Psoas muscle (tissue), 8 donors: Measurements from ENCODE around the gene ST3GAL4. TPM values are rescaled to one million over a fixed set of nuclear protein-coding genes. Genes with fewer than 3 reads are reported as not detected.
"Not testable (repeated sequence)": the region's sequence is repeated elsewhere in the genome, so short reads cannot be mapped to it uniquely, and the experiment has no call there.

Experiments used
- ATAC-seq, 4 donors: fragments of 200-7000 bp; cut with Tn5 transposase; one replicate each; pipeline ENCODE4 v1.9.1; 2020; ENCODE audit warnings: moderate library complexity in 3 of 4, mild to moderate bottlenecking in 2 of 4
- DNase-seq, 2 donors: peaks; one replicate each; pipeline ENCODE4 v3.0.0-alpha.2; 2020
- H3K27ac ChIP-seq: fragments of 200-600 bp; one replicate; pipeline ENCODE4 v1.8.0; 2022
- H3K27me3 ChIP-seq, 3 donors: fragments of 200-600 bp in 1 of 3; one replicate each; pipeline versions ENCODE4 v1.6.1 to v1.8.0; 2013 to 2022; ENCODE audit warnings: low read length in 2 of 3, mild to moderate bottlenecking in 2 of 3, moderate library complexity in 1 of 3; ENCODE audit not compliant: insufficient read depth in 3 of 3
- H3K36me3 ChIP-seq, 2 donors: fragments of 200-600 bp in 1 of 2; one replicate each; pipeline versions ENCODE4 v1.6.1 to v1.8.0; 2013 to 2022; ENCODE audit warnings: low read depth in 1 of 2, mild to moderate bottlenecking in 1 of 2, moderate library complexity in 1 of 2; ENCODE audit not compliant: insufficient read depth in 1 of 2
- H3K4me1 ChIP-seq: fragments of 200-600 bp; one replicate; pipeline ENCODE4 v1.8.0; 2022
- H3K4me3 ChIP-seq: fragments of 200-600 bp; one replicate; pipeline ENCODE4 v1.8.0; 2022; ENCODE audit warnings: mild to moderate bottlenecking
- H3K9me3 ChIP-seq: fragments of 200-600 bp; one replicate; pipeline ENCODE4 v1.8.0; 2022
- WGBS, 3 donors: extraction: QIAGEN DNeasy Blood & Tissue Kit; methylation state at CpG; one replicate each; pipeline versions ENCODE4 v1.1.6 to v1.1.7; 2013; 5-methylcytosine and 5-hydroxymethylcytosine counted together
- intact Hi-C, 2 donors: fragments of 100-400 bp; cut with DNase I; formaldehyde crosslinking; loops; one replicate each; pipeline versions ENCODE4 v1.11.0 to v1.14.2; 2022
- polyA plus RNA-seq, 3 donors: library from polyadenylated mRNA; stranded (reverse); fragments of 200-250 nt; gene quantifications; one replicate each; pipeline ENCODE4 v1.2.3, GENCODE V29; 2013
- total RNA-seq, 4 donors: library from RNA; stranded (reverse); fragmentation: NEBNext Ultra II Directional in 2 of 4; extraction: Animal tissue kit (Norgen Biotek cat#: 25700) in 2 of 4; gene quantifications; one replicate each; pipeline versions ENCODE4 v1.2.1 to v1.2.4, GENCODE V29; 2021 to 2023
- TF ChIP-seq, protein P1 (sequence below): fragments of 200-600 bp; IDR thresholded peaks from one replicate; pipeline ENCODE4 v1.8.0; 2022; ENCODE audit warnings: antibody characterized with exemption
- donor health status: healthy with polysubstance abuse.
- donor health status: DM: no; HTN: no; CAD: no; lungs with moderate emphysema.
- donor health status: Bipolar disorder and iron deficiency.
- donor health status: healthy.
- donor health status: DM: yes; HTN: yes; CAD: no.
- donor health status: DM: no; HTN: no; CAD: no.
- donor health status: DM: no; HTN: no; CAD: no.
- donor health status: DM: yes; HTN: yes; CAD: no.

The ST3GAL4 gene
- total and polyA plus RNA-seq, 7 donors, result 3.5 to 9.3 (median 4.7) TPM

DNA sequence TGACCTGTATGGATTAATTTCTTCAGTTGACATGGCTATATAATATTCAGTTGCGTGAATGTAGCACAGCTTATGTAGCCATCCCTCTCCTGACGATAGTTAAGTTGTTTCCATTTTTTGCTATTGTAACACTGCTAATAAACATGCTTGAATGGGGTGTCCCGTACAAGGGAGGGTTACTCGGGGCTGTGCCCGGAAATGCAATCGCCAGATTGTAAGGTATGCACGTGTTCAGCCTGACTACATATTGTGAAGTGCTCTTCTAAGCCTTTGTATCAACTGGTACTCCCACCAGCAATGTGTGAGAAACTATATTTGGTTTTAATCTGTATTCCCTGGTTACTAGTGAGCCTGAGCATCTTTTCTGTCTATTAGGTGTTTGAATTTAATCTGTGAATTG lies 16.1 kb downstream of the ST3GAL4 start:
- intact Hi-C loops, result no loop called here
- Histone ChIP-seq H3K27ac (no peak overlapping the region), H3K9me3 (no peaks in the 10 kb centered on the region), H3K27me3 (no peaks in the 10 kb centered on the region), H3K4me1 (peaks cover 4% of the 10 kb centered on the region), H3K36me3 (no peaks in the 10 kb centered on the region), H3K4me3 (no peak overlapping the region)
- DNase-seq, result no peak
- ATAC-seq, result no peak
- TF ChIP-seq, protein P1, sequence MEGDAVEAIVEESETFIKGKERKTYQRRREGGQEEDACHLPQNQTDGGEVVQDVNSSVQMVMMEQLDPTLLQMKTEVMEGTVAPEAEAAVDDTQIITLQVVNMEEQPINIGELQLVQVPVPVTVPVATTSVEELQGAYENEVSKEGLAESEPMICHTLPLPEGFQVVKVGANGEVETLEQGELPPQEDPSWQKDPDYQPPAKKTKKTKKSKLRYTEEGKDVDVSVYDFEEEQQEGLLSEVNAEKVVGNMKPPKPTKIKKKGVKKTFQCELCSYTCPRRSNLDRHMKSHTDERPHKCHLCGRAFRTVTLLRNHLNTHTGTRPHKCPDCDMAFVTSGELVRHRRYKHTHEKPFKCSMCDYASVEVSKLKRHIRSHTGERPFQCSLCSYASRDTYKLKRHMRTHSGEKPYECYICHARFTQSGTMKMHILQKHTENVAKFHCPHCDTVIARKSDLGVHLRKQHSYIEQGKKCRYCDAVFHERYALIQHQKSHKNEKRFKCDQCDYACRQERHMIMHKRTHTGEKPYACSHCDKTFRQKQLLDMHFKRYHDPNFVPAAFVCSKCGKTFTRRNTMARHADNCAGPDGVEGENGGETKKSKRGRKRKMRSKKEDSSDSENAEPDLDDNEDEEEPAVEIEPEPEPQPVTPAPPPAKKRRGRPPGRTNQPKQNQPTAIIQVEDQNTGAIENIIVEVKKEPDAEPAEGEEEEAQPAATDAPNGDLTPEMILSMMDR, result no peak
- WGBS, 3 donors, result 96 to 97% (median 96%) methylated on average over 7 of the region's 7 CpGs

DNA sequence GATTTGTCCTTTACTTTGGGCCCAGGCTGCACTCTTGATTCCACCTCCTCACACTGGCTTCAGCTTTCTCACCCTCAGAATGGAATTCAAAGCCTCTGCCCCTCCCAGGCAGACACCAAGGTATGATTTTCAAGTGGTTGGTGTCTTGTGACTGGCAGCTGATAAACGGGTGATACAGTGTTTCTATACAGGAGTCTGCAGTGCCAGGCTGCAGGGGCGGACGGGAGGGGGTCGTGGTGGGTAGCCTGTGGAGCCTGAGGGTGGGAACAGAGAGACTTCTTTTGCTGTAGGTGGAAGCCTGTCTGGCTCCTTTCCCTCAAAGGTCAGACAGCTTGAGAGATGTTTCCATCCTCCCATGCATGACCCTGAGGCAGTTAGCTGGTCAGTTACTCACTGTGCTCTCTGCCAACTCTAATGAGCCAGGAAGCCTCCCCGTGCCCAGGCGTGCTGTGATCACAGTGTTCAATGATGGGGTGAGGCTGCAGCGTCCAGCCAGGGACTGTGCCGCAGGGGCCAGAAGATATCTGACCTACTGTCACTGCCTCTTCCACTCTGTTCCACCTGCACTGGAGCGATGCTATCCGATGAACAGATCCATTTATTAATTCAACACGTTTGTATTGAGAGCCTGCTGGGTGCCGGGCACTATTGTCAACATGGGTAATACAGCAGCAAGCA lies 18.0 kb downstream of the ST3GAL4 start:
- H3K9me3 ChIP-seq, intact Hi-C loops, H3K27ac ChIP-seq, H3K4me1 ChIP-seq, H3K36me3 ChIP-seq, H3K4me3 ChIP-seq, DNase-seq, H3K27me3 ChIP-seq: not testable (repeated sequence)
- 54 to 60% (median 59%) methylated on average over 12 of the region's 12 CpGs for WGBS, 3 donors
- ATAC-seq, result peak; percentile 38 to 70 (median 56)

GRCh38 chr11:126374562-126375300 lies 19.2 kb downstream of the ST3GAL4 start:
- H3K36me3 ChIP-seq, H3K9me3 ChIP-seq, DNase-seq, H3K4me1 ChIP-seq, intact Hi-C loops, H3K4me3 ChIP-seq, H3K27ac ChIP-seq, H3K27me3 ChIP-seq: not testable (repeated sequence)
- 81 to 86% (median 83%) methylated on average over 15 to 20 of the region's 28 CpGs for WGBS, 3 donors
- peak in 3 of 4 donors; percentile 29 to 45 (median 35) for ATAC-seq

- Histone ChIP-seq H3K4me1 (no peaks in the 10 kb centered on the region), H3K27me3 (no peaks in the 10 kb centered on the region), H3K27ac (no peak overlapping the region), H3K36me3 (no peaks in the 10 kb centered on the region), H3K9me3 (no peaks in the 10 kb centered on the region), H3K4me3 (no peak overlapping the region)
- DNase-seq (no peak), ATAC-seq (no peak)
- 69 to 80% (median 71%) methylated on average over 7 of the region's 7 CpGs for WGBS, 3 donors
- TF ChIP-seq, protein P1, result no peak
- intact Hi-C loops, result no loop called here
These were observed 20.2 kb downstream of the ST3GAL4 start for GRCh38 chr11:126375726-126376125.

DNA sequence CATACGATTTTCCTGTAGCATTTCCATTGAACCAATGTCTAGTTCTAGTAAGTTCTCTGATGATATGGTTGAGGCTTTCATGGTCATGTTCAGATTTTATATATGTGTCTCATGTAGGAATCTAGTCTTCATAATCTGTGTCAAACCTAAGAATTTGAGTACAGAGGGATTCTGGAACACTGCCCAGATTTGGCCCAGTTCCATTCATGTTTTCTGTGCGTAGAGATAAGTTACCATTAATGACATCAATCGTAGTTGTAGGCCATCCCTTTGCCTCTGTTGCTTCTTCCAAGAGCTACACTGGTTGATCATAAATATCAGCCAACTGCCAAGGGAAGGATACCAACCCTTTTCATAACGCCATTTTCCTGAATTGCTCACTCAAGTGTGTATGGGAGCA lies 23.3 kb downstream of the ST3GAL4 start:
- DNase-seq (no peak), ATAC-seq (no peak)
- Histone ChIP-seq H3K9me3 (no peaks in the 10 kb centered on the region), H3K27me3 (no peaks in the 10 kb centered on the region), H3K27ac (no peak overlapping the region), H3K4me1 (no peaks in the 10 kb centered on the region), H3K4me3 (no peak overlapping the region), H3K36me3 (no peaks in the 10 kb centered on the region)
- TF ChIP-seq, protein P1, result no peak
- intact Hi-C loops, result no loop called here
- WGBS, 3 donors, result 65 to 70% (median 70%) methylated on average over 4 of the region's 4 CpGs
